Kidney (tissue), 14 donors: Measurements from ENCODE around the gene NCAM2. TPM values are rescaled to one million over a fixed set of nuclear protein-coding genes. Genes with fewer than 3 reads are reported as not detected.

Experiments used
- DNase-seq, 5 donors: peaks; one replicate each; pipeline ENCODE4 v3.0.0-alpha.2; 2013 to 2020
- FAIRE-seq: peaks from 2 replicates; lab custom pipeline; 2012; peaks lifted over from hg19 to GRCh38; lab: Jason Lieb, UNC
- H3K27ac ChIP-seq, 2 donors: one replicate each; pipeline ENCODE4 v1.7.0; 2013; ENCODE audit warnings: low read depth in 2 of 2, low read length in 2 of 2, inconsistent platforms in 1 of 2
- H3K27me3 ChIP-seq: one replicate; pipeline ENCODE4 v1.7.1; 2013; ENCODE audit warnings: low read length, inconsistent platforms; ENCODE audit not compliant: control insufficient read depth, insufficient read depth
- H3K36me3 ChIP-seq, 3 donors: one replicate each; pipeline versions ENCODE4 v1.7.0 to v1.7.1; 2013; ENCODE audit warnings: low read length in 3 of 3, control low read depth in 1 of 3, inconsistent platforms in 1 of 3; ENCODE audit not compliant: insufficient read depth in 3 of 3, control insufficient read depth in 2 of 3
- H3K4me1 ChIP-seq, 3 donors: one replicate each; pipeline versions ENCODE4 v1.7.0 to v1.7.1; 2013; ENCODE audit warnings: low read length in 3 of 3, inconsistent platforms in 1 of 3, low read depth in 1 of 3; ENCODE audit not compliant: control insufficient read depth in 2 of 3, insufficient read depth in 2 of 3
- H3K4me3 ChIP-seq, 3 donors: one replicate each; pipeline versions ENCODE4 v1.7.0 to v1.8.1; 2013; ENCODE audit warnings: low read length in 3 of 3, control low read depth in 1 of 3, inconsistent platforms in 1 of 3
- H3K9ac ChIP-seq, 3 donors: one replicate each; pipeline versions ENCODE4 v1.7.0 to v1.7.1; 2013; ENCODE audit warnings: low read length in 3 of 3, control low read depth in 1 of 3, inconsistent platforms in 1 of 3
- H3K9me3 ChIP-seq, 3 donors: one replicate each; pipeline versions ENCODE4 v1.7.0 to v1.7.1; 2013; ENCODE audit warnings: low read length in 3 of 3, control low read depth in 1 of 3, inconsistent platforms in 1 of 3; ENCODE audit not compliant: control insufficient read depth in 2 of 3, insufficient read depth in 1 of 3
- CTCF ChIP-seq: IDR thresholded peaks from 3 replicates; pipeline ENCODE4 v1.5.1; 2012; ENCODE audit warnings: mild to moderate bottlenecking, moderate library complexity, borderline replicate concordance; ENCODE audit not compliant: insufficient read depth; ENCODE audit errors: extremely low read depth
- intact Hi-C: fragments of 100-400 bp; cut with DNase I; formaldehyde crosslinking; loops from one replicate; pipeline ENCODE4 v1.11.1; 2022
- polyA plus RNA-seq: library from polyadenylated mRNA; stranded (reverse); fragments of 350-450 nt; fragmentation: Illumina TruSeq; extraction: RNeasy Lipid Tissue Mini Kit (QIAGEN cat#74804); gene quantifications from one replicate; pipeline ENCODE4 v1.2.3, GENCODE V29; 2014; ENCODE audit warnings: low read depth, low replicate concordance; ENCODE audit not compliant: insufficient read depth
- total RNA-seq: library from RNA; stranded (reverse); fragmentation: NEBNext Ultra II Directional; extraction: Animal tissue kit (Norgen Biotek cat#: 25700); gene quantifications from one replicate; pipeline ENCODE4 v1.2.1, GENCODE V29; 2021
- donor health status: control.
- donor health status: control.
- donor health status: control.
- donor health status: control.
- donor health status: control.
- donor health status: DM: yes; HTN: yes; CAD: no.
- donor health status: Normal renal cell carcinoma (clear cell type).

The NCAM2 gene
- total and polyA plus RNA-seq, 2 donors from 2014 or later: 0.13 to 0.82 TPM

GRCh38 chr21:21559285-21560045 is 561.3 kb downstream of the NCAM2 start:
- no peak for TF ChIP-seq CTCF
- Histone ChIP-seq H3K27ac (no peak overlapping the region), H3K27me3 (no peaks in the 10 kb centered on the region), H3K4me3 (no peak overlapping the region), H3K9ac (no peak overlapping the region), H3K36me3 (no peaks in the 10 kb centered on the region), H3K9me3 (peaks cover 0 to 9% (median 0%) of the 10 kb centered on the region in 3 donors), H3K4me1 (no peaks in the 10 kb centered on the region)
- FAIRE-seq (no peak), DNase-seq (peak in 1 of 5 donors; percentile 2)
- intact Hi-C loops: no loop called here
